Activated CD4-positive, alpha-beta T cell treated with anti-CD3 and anti-CD28 coated beads for 36 hours (primary cell): ENCODE measurements around the gene CKLF. TPM values are rescaled to one million over a fixed set of nuclear protein-coding genes. Genes with fewer than 3 reads are reported as not detected.
"Not testable (repeated sequence)": the region's sequence is repeated elsewhere in the genome, so short reads cannot be mapped to it uniquely, and the experiment has no call there.

Experiments used
- ATAC-seq: fragments of 200-7000 bp; cut with Tn5 transposase; one replicate; pipeline ENCODE4 v1.10.0; 2021; ENCODE audit warnings: mild to moderate bottlenecking, moderate library complexity
- CTCF ChIA-PET: fragments of 350-600 bp; sonication (Branson Sonifier 250); formaldehyde crosslinking; loops from one replicate; lab custom pipeline; 2021; ENCODE audit warnings: antibody characterized with exemption; lab: Charles Lee
- POLR2A ChIA-PET: fragments of 350-600 bp; sonication (Branson Sonifier 250); formaldehyde crosslinking; loops from one replicate; lab custom pipeline; 2021; ENCODE audit warnings: antibody characterized with exemption, inconsistent platforms; lab: Charles Lee
- DNase-seq: peaks from one replicate; pipeline ENCODE4 v3.0.0-alpha.2; 2020
- H3K27ac Mint-ChIP-seq: one replicate; pipeline ENCODE4 v1.8.0; 2021; ENCODE audit warnings: mixed read lengths
- H3K27me3 Mint-ChIP-seq: one replicate; pipeline ENCODE4 v1.8.0; 2021; ENCODE audit warnings: mixed read lengths
- H3K36me3 Mint-ChIP-seq: one replicate; pipeline ENCODE4 v1.8.0; 2021; ENCODE audit warnings: low read depth, mixed read lengths
- H3K4me1 Mint-ChIP-seq: one replicate; pipeline ENCODE4 v1.8.0; 2021; ENCODE audit warnings: mixed read lengths
- H3K4me3 Mint-ChIP-seq: one replicate; pipeline ENCODE4 v1.8.0; 2021; ENCODE audit warnings: mild to moderate bottlenecking, moderate library complexity, mixed read lengths
- H3K9me3 Mint-ChIP-seq: one replicate; pipeline ENCODE4 v1.8.0; 2021; ENCODE audit warnings: low read depth, mixed read lengths
- intact Hi-C, 2 experiments: fragments of 100-400 bp; cut with DNase I in 1 of 2; cut with micrococcal nuclease in 1 of 2; formaldehyde crosslinking; loops; one replicate each; pipeline versions ENCODE4 v1.14.2 to v1.15.1; 2022 to 2024; cut with DNase I, micrococcal nuclease
- total RNA-seq, 2 experiments: library from RNA; stranded (reverse); gene quantifications; one replicate each; pipeline ENCODE4 v1.2.3, GENCODE V29; 2021

CKLF gene
- total RNA-seq, 2 experiments from 2014 or later: 93.5 to 122 TPM

- POLR2A ChIA-PET: no interaction called here
- H3K4me1 Mint-ChIP-seq: peaks cover 35% of the 10 kb centered on the region
- CTCF ChIA-PET: interaction anchor here (0.6 to 1.9 kb wide), 4 partner anchors 9 to 183 kb away, joined by 3 to 14 read pairs (median 5); no protein-coding TSS in a partner anchor
- ATAC-seq (no peak), DNase-seq (no peak)
- H3K27ac Mint-ChIP-seq: peak overlapping the region; percentile 55
- H3K36me3 Mint-ChIP-seq: no peaks in the 10 kb centered on the region
- intact Hi-C loops: loop anchor here in 1 of 2 experiments (2.0 to 5.0 kb wide), 2 partner anchors 17 to 71 kb away; partner anchors contain the start of gene CMTM3
- peak overlapping the region; percentile 51 for H3K4me3 Mint-ChIP-seq
- H3K27me3 Mint-ChIP-seq: no peaks in the 10 kb centered on the region
- H3K9me3 Mint-ChIP-seq: no peaks in the 10 kb centered on the region
Measured at GRCh38 chr16:66587881-66588600, 35.7 kb downstream of the CKLF start.

- ATAC-seq (peak; percentile 99), DNase-seq (peak; percentile 86)
- ChIA-PET POLR2A (no interaction called here), CTCF (interaction anchor here (0.6 to 2.4 kb wide), 23 partner anchors 8 to 279 kb away, joined by 3 to 23 read pairs (median 5); partner anchors contain the start of genes CKLF and CMTM1)
- Mint-ChIP-seq H3K4me1 (peaks cover 35% of the 10 kb centered on the region), H3K4me3 (peak overlapping the region; percentile 63), H3K9me3 (no peaks in the 10 kb centered on the region), H3K27ac (peak overlapping the region; percentile 65), H3K36me3 (no peaks in the 10 kb centered on the region), H3K27me3 (no peaks in the 10 kb centered on the region)
- intact Hi-C loops: loop anchor here (1.0 to 5.0 kb wide), 5 partner anchors 16 to 183 kb away; partner anchors contain the start of gene CMTM3 (in 1 of the 2)
Measured at GRCh38 chr16:66588981-66589713, 36.8 kb downstream of the CKLF start.

GRCh38 chr16:66590322-66590721, 37.9 kb downstream of the CKLF start:
- DNase-seq (peak; percentile 47), ATAC-seq (peak; percentile 51)
- no peaks in the 10 kb centered on the region for H3K9me3 Mint-ChIP-seq
- no peaks in the 10 kb centered on the region for H3K27me3 Mint-ChIP-seq
- peaks cover 40% of the 10 kb centered on the region for H3K4me1 Mint-ChIP-seq
- intact Hi-C loops: loop anchor here in 1 of 2 experiments (1.0 to 2.0 kb wide), 3 partner anchors 14 to 74 kb away; partner anchors contain the start of gene CMTM3
- ChIA-PET CTCF (interaction anchor here (0.8 to 2.4 kb wide), 14 partner anchors 9 to 278 kb away, joined by 3 to 23 read pairs (median 5); partner anchors contain the start of genes CKLF and CMTM1), POLR2A (no interaction called here)
- H3K4me3 Mint-ChIP-seq: peak overlapping the region; percentile 63
- no peaks in the 10 kb centered on the region for H3K36me3 Mint-ChIP-seq
- H3K27ac Mint-ChIP-seq: peak overlapping the region; percentile 61

GRCh38 chr16:66591018-66591417, 38.6 kb downstream of the CKLF start:
- H3K9me3 Mint-ChIP-seq: no peaks in the 10 kb centered on the region
- no peaks in the 10 kb centered on the region for H3K36me3 Mint-ChIP-seq
- H3K27me3 Mint-ChIP-seq: no peaks in the 10 kb centered on the region
- peaks cover 40% of the 10 kb centered on the region for H3K4me1 Mint-ChIP-seq
- intact Hi-C loops: loop anchor here in 1 of 2 experiments (2.0 kb wide), 1 partner anchor 28 kb away; no protein-coding TSS in a partner anchor
- DNase-seq (no peak), ATAC-seq (no peak)
- CTCF ChIA-PET: interaction anchor here (0.8 to 2.4 kb wide), 11 partner anchors 8 to 184 kb away, joined by 3 to 23 read pairs (median 5); partner anchors contain the start of genes CKLF and CMTM1
- POLR2A ChIA-PET: no interaction called here
- H3K4me3 Mint-ChIP-seq: no peak overlapping the region
- H3K27ac Mint-ChIP-seq: no peak overlapping the region

GRCh38 chr16:66592241-66592640, 39.9 kb downstream of the CKLF start:
- POLR2A ChIA-PET: no interaction called here

GRCh38 chr16:66592814-66593213, 40.4 kb downstream of the CKLF start:
- intact Hi-C loops: no loop called here
- Mint-ChIP-seq H3K27ac (no peak overlapping the region), H3K36me3 (no peaks in the 10 kb centered on the region), H3K9me3 (no peaks in the 10 kb centered on the region), H3K27me3 (no peaks in the 10 kb centered on the region), H3K4me1 (peaks cover 43% of the 10 kb centered on the region), H3K4me3 (no peak overlapping the region)
- ATAC-seq (no peak), DNase-seq (no peak)
- CTCF ChIA-PET: interaction anchor here (0.7 kb wide), 1 partner anchor 8 kb away, joined by 3 read pairs; no protein-coding TSS in a partner anchor
- POLR2A ChIA-PET: no interaction called here

More at GRCh38 chr16:66592241-66592640, 39.9 kb downstream of the CKLF start:
- CTCF ChIA-PET: interaction anchor here (0.6 to 0.7 kb wide), 2 partner anchors 9 to 10 kb away, joined by 3 read pairs; no protein-coding TSS in a partner anchor
- intact Hi-C loops: no loop called here
- DNase-seq (no peak), ATAC-seq (no peak)
- H3K4me1 Mint-ChIP-seq: peaks cover 45% of the 10 kb centered on the region
- no peaks in the 10 kb centered on the region for H3K36me3 Mint-ChIP-seq
- no peaks in the 10 kb centered on the region for H3K9me3 Mint-ChIP-seq
- H3K4me3 Mint-ChIP-seq: no peak overlapping the region
- no peaks in the 10 kb centered on the region for H3K27me3 Mint-ChIP-seq
- H3K27ac Mint-ChIP-seq: no peak overlapping the region

- Mint-ChIP-seq H3K4me3 (no peak overlapping the region), H3K4me1 (peaks cover 42% of the 10 kb centered on the region), H3K27ac (no peak overlapping the region)
Measured at GRCh38 chr16:66594739-66595138, 42.4 kb downstream of the CKLF start.

GRCh38 chr16:66596559-66596958, 44.2 kb downstream of the CKLF start:
- DNase-seq, H3K27ac Mint-ChIP-seq, ATAC-seq, H3K27me3 Mint-ChIP-seq, POLR2A ChIA-PET, H3K36me3 Mint-ChIP-seq, H3K4me3 Mint-ChIP-seq, H3K9me3 Mint-ChIP-seq, intact Hi-C loops: not testable (repeated sequence)
- CTCF ChIA-PET: interaction anchor here (0.7 to 3.8 kb wide), 5 partner anchors 8 to 241 kb away, joined by 3 to 20 read pairs (median 6); partner anchors contain the start of gene CMTM3
- peaks cover 31% of the 10 kb centered on the region for H3K4me1 Mint-ChIP-seq

More at GRCh38 chr16:66594739-66595138, 42.4 kb downstream of the CKLF start:
- intact Hi-C loops: no loop called here
- no peaks in the 10 kb centered on the region for H3K36me3 Mint-ChIP-seq
- no peaks in the 10 kb centered on the region for H3K9me3 Mint-ChIP-seq
- ChIA-PET CTCF (interaction anchor here (0.6 kb wide), 1 partner anchor 15 kb away, joined by 3 read pairs; no protein-coding TSS in a partner anchor), POLR2A (interaction anchor here (0.6 kb wide), 2 partner anchors 190 to 273 kb away, joined by 4 to 5 read pairs; no protein-coding TSS in a partner anchor)
- no peaks in the 10 kb centered on the region for H3K27me3 Mint-ChIP-seq
- no peak for DNase-seq
- ATAC-seq: no peak

GRCh38 chr16:66596986-66597848, 44.8 kb downstream of the CKLF start:
- peak overlapping the region; percentile 30 for H3K27ac Mint-ChIP-seq
- H3K27me3 Mint-ChIP-seq: no peaks in the 10 kb centered on the region
- CTCF ChIA-PET: interaction anchor here (0.5 to 3.8 kb wide), 6 partner anchors 8 to 159 kb away, joined by 3 to 20 read pairs (median 6); no protein-coding TSS in a partner anchor
- H3K9me3 Mint-ChIP-seq: peaks cover 6% of the 10 kb centered on the region
- peaks cover 2% of the 10 kb centered on the region for H3K36me3 Mint-ChIP-seq
- DNase-seq (no peak), ATAC-seq (peak; percentile 69)
- H3K4me1 Mint-ChIP-seq: peaks cover 31% of the 10 kb centered on the region
- POLR2A ChIA-PET: no interaction called here
- H3K4me3 Mint-ChIP-seq: no peak overlapping the region
- intact Hi-C loops: no loop called here

GRCh38 chr16:66598111-66598510, 45.7 kb downstream of the CKLF start:
- Mint-ChIP-seq H3K27me3 (no peaks in the 10 kb centered on the region), H3K4me3 (no peak overlapping the region), H3K36me3 (peaks cover 2% of the 10 kb centered on the region), H3K9me3 (peaks cover 6% of the 10 kb centered on the region), H3K4me1 (peaks cover 33% of the 10 kb centered on the region), H3K27ac (no peak overlapping the region)
- ChIA-PET CTCF (interaction anchor here (0.5 to 3.8 kb wide), 5 partner anchors 9 to 137 kb away, joined by 3 to 20 read pairs (median 7); no protein-coding TSS in a partner anchor), POLR2A (no interaction called here)
- ATAC-seq (peak; percentile 71), DNase-seq (peak; percentile 41)
- intact Hi-C loops: no loop called here
